K562 (cell line): ENCODE data around the gene APC2. TPM values are rescaled to one million over a fixed set of nuclear protein-coding genes. Genes with fewer than 3 reads are reported as not detected.
A peak's percentile ranks its signal among the peaks of the same experiment; 100 is the strongest.

Source experiments
- CREB3L1 ChIP-seq: fragments of 450-650 bp; IDR thresholded peaks from 2 replicates; pipeline ENCODE4 v1.6.1; 2014; ENCODE audit warnings: low read depth, mild to moderate bottlenecking, moderate library complexity, borderline replicate concordance
- DIDO1 ChIP-seq: fragments of 450-650 bp; IDR thresholded peaks from 2 replicates; pipeline ENCODE4 v1.6.1; 2016; ENCODE audit warnings: low read depth, missing biosample characterization, missing genetic modification characterization
- GTF3C2 ChIP-seq: IDR thresholded peaks from 3 replicates; pipeline ENCODE4 v1.6.1; 2011; ENCODE audit warnings: borderline replicate concordance, mild to moderate bottlenecking, moderate library complexity; ENCODE audit not compliant: insufficient read length; ENCODE audit errors: extremely low read depth
- MYC ChIP-seq, 2 experiments: fragments of 250-450 bp in 1 of 2; sonication (Bioruptor Pico) in 1 of 2; IDR thresholded peaks; 2 replicates each; pipeline versions ENCODE4 v1.5.1 to v1.6.1; 2012 to 2021; ENCODE audit warnings: low read depth in 2 of 2, borderline replicate concordance in 1 of 2, improper control_type of control experiment in 1 of 2, low read length in 1 of 2, mild to moderate bottlenecking in 1 of 2, moderate library complexity in 1 of 2
- OTX1 ChIP-seq: fragments of 450-650 bp; formaldehyde crosslinking; IDR thresholded peaks from 2 replicates; pipeline ENCODE4 v1.4.0; 2022; ENCODE audit warnings: mild to moderate bottlenecking
- PHB2 ChIP-seq: fragments of 450-650 bp; IDR thresholded peaks from 2 replicates; pipeline ENCODE4 v1.6.1; 2017; ENCODE audit warnings: low read depth
- PML ChIP-seq: IDR thresholded peaks from 2 replicates; pipeline ENCODE4 v1.6.1; 2012; ENCODE audit warnings: low read length, inconsistent platforms
- RBFOX2 ChIP-seq: fragments of 200-400 bp; formaldehyde crosslinking; IDR thresholded peaks from 2 replicates; pipeline ENCODE4 v1.6.1; 2017; ENCODE audit warnings: low read depth, mild to moderate bottlenecking, low read length, moderate library complexity
- RBM22 ChIP-seq: fragments of 200-400 bp; formaldehyde crosslinking; IDR thresholded peaks from 2 replicates; pipeline ENCODE4 v1.6.1; 2018; ENCODE audit warnings: low read length, low read depth; ENCODE audit not compliant: poor library complexity, severe bottlenecking
- SMAD1 ChIP-seq: fragments of 150-350 bp; IDR thresholded peaks from 2 replicates; pipeline ENCODE4 v1.6.1; 2014; ENCODE audit warnings: low read length, low read depth; ENCODE audit not compliant: partially characterized antibody
- SMARCA4 ChIP-seq: fragments of 450-650 bp; IDR thresholded peaks from 2 replicates; pipeline ENCODE4 v1.6.1; 2016
- SRF ChIP-seq, 2 experiments: fragments of 250-450, 450-650 bp in 1 of 2; sonication (Bioruptor Pico) in 1 of 2; sonication (generic) in 1 of 2; formaldehyde crosslinking; IDR thresholded peaks; 2 replicates each; pipeline versions ENCODE4 v1.5.0 to v1.5.1; 2020 to 2022; ENCODE audit warnings: mild to moderate bottlenecking in 1 of 2, missing genetic modification reagents in 1 of 2
- SRSF7 ChIP-seq: fragments of 200-400 bp; formaldehyde crosslinking; optimal IDR thresholded peaks from 2 replicates; pipeline ENCODE3; 2017; ENCODE audit warnings: mild to moderate bottlenecking, low read depth, low read length
- TEAD4 ChIP-seq, 2 experiments: sonication (generic) in 1 of 2; formaldehyde crosslinking in 1 of 2; IDR thresholded peaks; 2 replicates each; pipeline versions ENCODE4 v1.6.1 to v1.8.0; 2012 to 2022; ENCODE audit warnings: borderline replicate concordance in 1 of 2, inconsistent platforms in 1 of 2, low read length in 1 of 2, mild to moderate bottlenecking in 1 of 2, missing genetic modification reagents in 1 of 2
- ZBTB7A ChIP-seq: IDR thresholded peaks from 2 replicates; pipeline ENCODE4 v1.6.1; 2011; ENCODE audit warnings: low read depth, mild to moderate bottlenecking, low read length, moderate library complexity, borderline replicate concordance; ENCODE audit not compliant: control insufficient read depth
- ZNF274 ChIP-seq: IDR thresholded peaks from 2 replicates; pipeline ENCODE4 v1.6.1; 2011; ENCODE audit warnings: low read depth, mild to moderate bottlenecking, low read length, moderate library complexity, borderline replicate concordance
- ZNF586 ChIP-seq: fragments of 450-650 bp; formaldehyde crosslinking; conservative IDR thresholded peaks from 2 replicates; pipeline ENCODE4 v1.4.0; 2020; ENCODE audit warnings: mild to moderate bottlenecking, moderate library complexity
- ZNF644 ChIP-seq: fragments of 200-800 bp; sonication (Bioruptor generic); IDR thresholded peaks from 2 replicates; pipeline ENCODE4 v1.6.1; 2016; ENCODE audit warnings: low read depth, missing genetic modification characterization, missing compliant biosample characterization
- polyA plus RNA-seq, 8 experiments: library from polyadenylated mRNA; depleted of rRNA in 4 of 8; stranded (reverse) in 5 of 8; unstranded in 3 of 8; fragments of >200 nt; fragmentation: Nextera tagmentation in 2 of 8; fragmentation: Illumina TruSeq in 1 of 8; extraction: Ambion mirVana in 2 of 8; extraction: Trizol in 1 of 8; gene quantifications; 2 replicates each; pipeline versions ENCODE4 v1.2.1 to v1.2.3, GENCODE V29; 2011 to 2014; ENCODE audit warnings: inconsistent platforms in 1 of 8, missing spikeins in 1 of 8
- total RNA-seq, 7 experiments: library from RNA; depleted of rRNA in 6 of 7; stranded (reverse); fragments of >200 nt in 6 of 7; fragmentation: Illumina TruSeq in 2 of 7; extraction: Trizol in 2 of 7; gene quantifications; 2 replicates each; pipeline versions ENCODE4 v1.2.1 to v1.2.3, GENCODE V29; 2011 to 2021; ENCODE audit warnings: low replicate concordance in 1 of 7
- TF ChIP-seq, protein P1 (sequence below): fragments of 450-650 bp; IDR thresholded peaks from 2 replicates; pipeline ENCODE4 v1.6.1; 2016; ENCODE audit warnings: low read depth, mild to moderate bottlenecking, moderate library complexity
- TF ChIP-seq, protein P2 (sequence below): fragments of 250-450 bp; sonication (Bioruptor Pico); IDR thresholded peaks from 2 replicates; pipeline ENCODE4 v1.5.1; 2021; ENCODE audit warnings: mild to moderate bottlenecking

Gene APC2
- total and polyA plus RNA-seq, 9 of the 15 experiments (the other 6 are each of a cell fraction or from before 2014, with no cell fraction given), result 0.01 to 0.40 (median 0.05) TPM; not detected in 3

- TF ChIP-seq, protein P1, sequence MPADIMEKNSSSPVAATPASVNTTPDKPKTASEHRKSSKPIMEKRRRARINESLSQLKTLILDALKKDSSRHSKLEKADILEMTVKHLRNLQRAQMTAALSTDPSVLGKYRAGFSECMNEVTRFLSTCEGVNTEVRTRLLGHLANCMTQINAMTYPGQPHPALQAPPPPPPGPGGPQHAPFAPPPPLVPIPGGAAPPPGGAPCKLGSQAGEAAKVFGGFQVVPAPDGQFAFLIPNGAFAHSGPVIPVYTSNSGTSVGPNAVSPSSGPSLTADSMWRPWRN, result no peak
- TF ChIP-seq SRSF7, result no peak
- TF ChIP-seq ZBTB7A, result peak; percentile 99
- no peak for TF ChIP-seq PML
- TF ChIP-seq, protein P2, sequence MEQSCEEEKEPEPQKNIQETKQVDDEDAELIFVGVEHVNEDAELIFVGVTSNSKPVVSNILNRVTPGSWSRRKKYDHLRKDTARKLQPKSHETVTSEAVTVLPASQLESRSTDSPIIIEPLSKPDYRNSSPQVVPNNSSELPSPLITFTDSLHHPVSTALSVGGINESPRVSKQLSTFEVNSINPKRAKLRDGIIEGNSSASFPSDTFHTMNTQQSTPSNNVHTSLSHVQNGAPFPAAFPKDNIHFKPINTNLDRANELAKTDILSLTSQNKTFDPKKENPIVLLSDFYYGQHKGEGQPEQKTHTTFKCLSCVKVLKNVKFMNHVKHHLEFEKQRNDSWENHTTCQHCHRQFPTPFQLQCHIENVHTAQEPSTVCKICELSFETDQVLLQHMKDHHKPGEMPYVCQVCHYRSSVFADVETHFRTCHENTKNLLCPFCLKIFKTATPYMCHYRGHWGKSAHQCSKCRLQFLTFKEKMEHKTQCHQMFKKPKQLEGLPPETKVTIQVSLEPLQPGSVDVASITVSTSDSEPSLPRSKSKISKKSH, result no peak
- TF ChIP-seq ZNF586 (CRISPR knock-in tag), result no peak
- TF ChIP-seq DIDO1, result no peak
- TF ChIP-seq MYC (IDR thresholded peaks at IDR 0.05; ENCODE audit: low read depth, low read length), result peak; percentile 42
- no peak for TF ChIP-seq MYC (CRISPR knock-in tag; IDR thresholded peaks at IDR 0.05; ENCODE audit: borderline replicate concordance, low read depth)
- TF ChIP-seq ZNF644 (tag), result no peak
- peak; percentile 32; the same call in 1 of the 2 replicates for TF ChIP-seq RBFOX2
- no peak for TF ChIP-seq SMARCA4
- TF ChIP-seq SMAD1, result no peak
- no peak for TF ChIP-seq RBM22
- TF ChIP-seq GTF3C2, result peak; percentile 13
- peak; percentile 21; the same call in 1 of the 2 replicates for TF ChIP-seq CREB3L1
- TF ChIP-seq SRF (CRISPR knock-in tag; IDR thresholded peaks at IDR 0.05), result no peak
- TF ChIP-seq OTX1 (CRISPR knock-in tag), result no peak
- TF ChIP-seq TEAD4 (IDR thresholded peaks at IDR 0.05; ENCODE audit: low read length), result no peak
- TF ChIP-seq TEAD4 (CRISPR knock-in tag; IDR thresholded peaks at IDR 0.05; ENCODE audit: borderline replicate concordance), result no peak
- TF ChIP-seq ZNF274, result no peak
- no peak for TF ChIP-seq PHB2
Observed at GRCh38 chr19:1401138-1401888, 48.6 kb upstream of the APC2 start, which contains the start of gene GAMT (continued).
